Mammary epithelial cell (primary cell): ENCODE data around the gene CCDC178.

ENCODE experiments used
- EZH2 ChIP-seq: IDR thresholded peaks from 2 replicates; pipeline ENCODE4 v1.6.1; 2012; ENCODE audit warnings: low read length, inconsistent platforms, borderline replicate concordance
- TF ChIP-seq, protein P1 (sequence below), 2 donors: IDR thresholded peaks in 1 of 2; conservative IDR thresholded peaks in 1 of 2; 2 replicates each; pipeline ENCODE4 v1.5.1; 2011 to 2012; ENCODE audit warnings: inconsistent platforms in 2 of 2, low read length in 2 of 2, mild to moderate bottlenecking in 2 of 2, control low read depth in 1 of 2, low read depth in 1 of 2; ENCODE audit not compliant: insufficient read depth in 1 of 2; ENCODE audit errors: extremely low read depth in 1 of 2

DNA sequence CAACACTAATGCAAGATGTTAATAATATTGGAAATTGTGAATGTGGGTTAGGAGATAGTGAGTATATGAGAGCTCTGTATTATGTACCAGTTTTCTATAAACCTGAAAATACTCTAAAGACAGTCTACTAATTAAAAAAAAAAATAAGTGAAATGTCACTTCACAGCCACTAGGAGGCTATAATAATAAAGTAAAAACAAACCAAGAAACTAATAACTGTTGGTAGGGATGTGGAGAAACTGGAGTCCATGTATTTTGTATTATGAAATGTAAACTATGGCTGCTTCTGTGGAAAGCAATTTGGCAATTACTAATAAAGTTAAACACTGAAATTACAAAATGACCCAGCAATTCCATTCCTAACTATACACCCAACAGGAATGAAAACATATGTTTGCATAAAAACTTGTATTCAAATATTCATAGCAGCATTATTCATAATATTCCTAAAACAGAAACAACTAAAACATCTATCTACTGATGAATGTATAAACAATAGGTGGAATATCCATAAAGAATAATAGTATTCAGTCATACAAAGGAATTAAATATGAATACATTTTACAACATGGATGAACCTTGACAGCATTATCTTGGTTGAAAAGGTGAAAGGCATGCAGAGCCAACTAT, 36.2 kb downstream of the CCDC178 start:
- TF ChIP-seq EZH2 = no peak
- TF ChIP-seq, protein P1, sequence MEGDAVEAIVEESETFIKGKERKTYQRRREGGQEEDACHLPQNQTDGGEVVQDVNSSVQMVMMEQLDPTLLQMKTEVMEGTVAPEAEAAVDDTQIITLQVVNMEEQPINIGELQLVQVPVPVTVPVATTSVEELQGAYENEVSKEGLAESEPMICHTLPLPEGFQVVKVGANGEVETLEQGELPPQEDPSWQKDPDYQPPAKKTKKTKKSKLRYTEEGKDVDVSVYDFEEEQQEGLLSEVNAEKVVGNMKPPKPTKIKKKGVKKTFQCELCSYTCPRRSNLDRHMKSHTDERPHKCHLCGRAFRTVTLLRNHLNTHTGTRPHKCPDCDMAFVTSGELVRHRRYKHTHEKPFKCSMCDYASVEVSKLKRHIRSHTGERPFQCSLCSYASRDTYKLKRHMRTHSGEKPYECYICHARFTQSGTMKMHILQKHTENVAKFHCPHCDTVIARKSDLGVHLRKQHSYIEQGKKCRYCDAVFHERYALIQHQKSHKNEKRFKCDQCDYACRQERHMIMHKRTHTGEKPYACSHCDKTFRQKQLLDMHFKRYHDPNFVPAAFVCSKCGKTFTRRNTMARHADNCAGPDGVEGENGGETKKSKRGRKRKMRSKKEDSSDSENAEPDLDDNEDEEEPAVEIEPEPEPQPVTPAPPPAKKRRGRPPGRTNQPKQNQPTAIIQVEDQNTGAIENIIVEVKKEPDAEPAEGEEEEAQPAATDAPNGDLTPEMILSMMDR (conservative IDR thresholded peaks at IDR 0.05 in 1 of 2, IDR thresholded peaks at IDR 0.05 in 1 of 2; ENCODE audit: extremely low read depth in 1 of 2, insufficient read depth in 1 of 2, low read depth in 1 of 2, low read length in 2 of 2) = peak; percentile 40 to 47
